NCI-H526 (cell line): Measurements from ENCODE around the gene MINDY3.

Experiments used
- DNase-seq, 2 experiments: peaks; one replicate each; lab custom pipeline; 2025; lab: John Stamatoyannopoulos, UW

MINDY3 gene

DNA sequence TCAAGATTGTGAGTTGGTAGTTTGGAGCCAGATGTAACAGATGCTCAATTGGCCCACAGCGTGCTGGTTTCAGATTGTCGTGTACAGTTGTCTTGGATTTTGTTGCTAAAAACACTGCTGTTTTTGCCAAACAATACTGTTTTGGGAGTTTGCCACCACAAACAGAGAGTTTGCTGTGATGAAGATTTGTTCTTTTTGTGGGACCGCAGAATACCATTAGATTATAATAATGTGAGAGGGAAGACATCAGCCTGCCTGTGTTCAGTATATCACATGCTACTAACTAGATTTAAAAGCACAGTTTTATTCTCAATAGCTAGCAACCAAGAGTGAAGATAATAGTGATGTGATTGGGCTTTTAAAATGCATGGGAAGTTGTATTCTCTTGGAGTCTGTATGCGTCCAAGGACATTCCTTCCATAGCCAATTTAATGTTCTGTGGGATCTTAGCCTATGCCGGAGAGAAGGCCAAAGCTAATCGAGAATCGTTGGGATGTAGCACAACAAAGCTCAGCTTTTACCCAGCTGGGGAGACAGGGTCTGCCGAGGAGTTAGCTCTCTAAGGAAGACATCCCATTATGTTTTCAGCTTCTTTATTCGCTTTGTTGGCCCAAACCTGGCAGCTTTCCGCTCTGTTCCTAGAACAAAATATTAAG is 121.9 kb downstream of the MINDY3 start:
- DNase-seq: no peak

DNA sequence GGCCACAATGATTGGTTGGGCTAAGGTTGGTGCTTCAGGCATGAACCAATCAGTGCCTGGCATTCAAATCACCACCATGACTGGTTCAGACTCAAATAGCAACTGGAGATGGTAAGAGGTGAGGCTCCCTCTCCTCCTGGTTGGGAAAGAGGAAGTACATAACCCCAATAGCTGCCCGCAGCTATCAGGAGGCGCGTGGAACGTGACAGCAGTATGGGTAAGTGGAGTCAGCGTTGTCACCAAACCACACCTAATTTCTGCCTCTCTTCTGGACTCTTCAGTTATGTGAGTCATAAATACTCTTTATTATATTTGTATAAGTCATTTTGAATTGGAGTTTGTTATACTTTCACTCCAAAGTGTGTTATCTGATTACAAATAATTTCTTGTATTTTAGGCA is 122.7 kb downstream of the MINDY3 start:
- DNase-seq: no peak

GRCh38 chr10:15735763-15736162 is 124.5 kb downstream of the MINDY3 start:
- DNase-seq: no peak

DNA sequence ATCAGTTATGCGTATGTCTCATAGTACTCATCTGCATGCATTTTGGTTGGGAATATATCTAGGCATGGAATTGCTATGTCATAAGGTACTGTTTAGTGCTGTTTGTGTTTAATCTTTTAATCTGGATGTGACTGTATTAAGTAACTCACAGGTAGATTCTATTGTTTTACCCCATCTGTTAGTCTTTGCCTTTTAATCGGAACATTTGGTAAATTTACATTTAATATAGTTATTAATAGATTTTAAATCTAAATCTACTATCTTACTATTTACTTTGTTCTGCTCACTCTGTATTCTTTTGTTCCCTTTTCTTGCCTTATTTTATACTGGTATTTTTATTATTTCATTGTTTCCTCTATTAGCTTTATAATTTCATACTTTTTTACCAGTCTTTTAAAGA is 130.0 kb downstream of the MINDY3 start:
- DNase-seq: no peak

- DNase-seq: no peak
Measured at GRCh38 chr10:15729890-15730289, 130.4 kb downstream of the MINDY3 start.
